ENCODE data around the gene PTPRK. TPM values are rescaled to one million over a fixed set of nuclear protein-coding genes. Genes with fewer than 3 reads are reported as not detected.

The PTPRK gene
- total and polyA plus RNA-seq, 2 of the 8 experiments (the other 6 are each of a cell fraction or from before 2014, with no cell fraction given): 11.4 to 47.3 TPM

GRCh38 chr6:127956956-127957355 is 563.4 kb downstream of the PTPRK start:
- POLR2A ChIA-PET (ENCODE audit: partially characterized antibody): interaction anchor here (0.6 kb wide), 1 partner anchor 361 kb away, joined by 3 read pairs; no protein-coding TSS in a partner anchor
- Histone ChIP-seq H4K91ac (replicated peaks; ENCODE audit: insufficient read length, low read length) (no peak overlapping the region), H3K79me2 (ENCODE audit: control insufficient read depth in 1 of 2, insufficient read depth in 2 of 2, low read length in 2 of 2) (no peaks in the 10 kb centered on the region), H3K23me2 (ENCODE audit: low read depth, low read length) (no peaks in the 10 kb centered on the region), H3K27ac (ENCODE audit: low read depth, low read length) (no peak overlapping the region), H2AK5ac (ENCODE audit: low read depth, low read length) (no peak overlapping the region), H4K20me1 (replicated peaks in 1 of 2; ENCODE audit: control insufficient read depth in 1 of 2, insufficient read depth in 2 of 2, low read length in 2 of 2) (no peaks in the 10 kb centered on the region), H3K4me2 (ENCODE audit: insufficient read depth in 1 of 2, low read depth in 2 of 2, low read length in 2 of 2) (no peak overlapping the region), H2AFZ (ENCODE audit: low read length) (no peak overlapping the region), H4K5ac (ENCODE audit: insufficient read length, low read depth, low read length) (no peak overlapping the region), H3K4me3 (ENCODE audit: extremely low read depth in 1 of 4, insufficient read depth in 2 of 4, low read depth in 3 of 4, low read length in 4 of 4) (no peak overlapping the region), H3K27me3 (replicated peaks in 1 of 4; ENCODE audit: control insufficient read depth in 3 of 4, extremely low read depth in 1 of 4, insufficient read depth in 3 of 4, low read length in 3 of 4) (no peaks in the 10 kb centered on the region), H3K23ac (ENCODE audit: insufficient read length) (no peak overlapping the region), H3K18ac (ENCODE audit: extremely low read depth, low read length) (no peak overlapping the region), H3K9ac (replicated peaks in 1 of 4; ENCODE audit: extremely low read depth in 1 of 4, low read depth in 3 of 4, low read length in 3 of 4) (no peak overlapping the region), H3K56ac (replicated peaks; ENCODE audit: insufficient read length, low read depth, low read length) (no peak overlapping the region), H3K79me1 (ENCODE audit: low read depth, low read length) (no peaks in the 10 kb centered on the region), H3K36me3 (ENCODE audit: control insufficient read depth in 2 of 4, insufficient read depth in 4 of 4, low read length in 3 of 4) (no peaks in the 10 kb centered on the region), H3K9me3 (ENCODE audit: insufficient read depth in 2 of 2, low read depth in 1 of 2, low read length in 1 of 2) (no peaks in the 10 kb centered on the region), H2BK120ac (replicated peaks; ENCODE audit: low read depth, low read length) (no peak overlapping the region), H3K4ac (replicated peaks; ENCODE audit: insufficient read length, low read depth, low read length) (no peak overlapping the region), H2BK20ac (ENCODE audit: low read length) (no peak overlapping the region), H2BK15ac (ENCODE audit: low read length) (no peak overlapping the region), H3K14ac (ENCODE audit: insufficient read length) (no peak overlapping the region), H3K4me1 (replicated peaks in 1 of 4; ENCODE audit: control insufficient read depth in 3 of 4, insufficient read depth in 4 of 4, low read length in 3 of 4) (no peaks in the 10 kb centered on the region), H2BK12ac (ENCODE audit: low read depth, low read length) (no peak overlapping the region), H4K8ac (ENCODE audit: extremely low read depth, insufficient read depth, low read length) (no peak overlapping the region), H2BK5ac (ENCODE audit: low read depth, low read length) (no peak overlapping the region)
- CTCF ChIA-PET (ENCODE audit: partially characterized antibody): interaction anchor here (0.7 to 1.9 kb wide), 12 partner anchors 9 to 496 kb away, joined by 3 to 9 read pairs (median 4); partner anchors contain the start of gene THEMIS
- 92% methylated on average over 2 of the region's 2 CpGs; no CpG with 5 or more reads in 1 of the 2 experiments for WGBS, 2 experiments (ENCODE audit: extremely low coverage in 1 of 2, insufficient coverage in 1 of 2, insufficient read length in 1 of 2, insufficient replicate concordance in 2 of 2, low coverage in 1 of 2, low lambda C conversion rate in 2 of 2, missing lambda C conversion rate in 1 of 2)
- FAIRE-seq: no peak
- no peak for DNase-seq (ENCODE audit: low read depth in 1 of 2, low spot score in 2 of 2)
- TF ChIP-seq HDAC2 (IDR thresholded peaks at IDR 0.05; ENCODE audit: borderline replicate concordance in 1 of 2, low read depth in 2 of 2, low read length in 2 of 2) (no peak), HDAC6 (IDR thresholded peaks at IDR 0.05; ENCODE audit: low read depth, low read length) (no peak), SP2 (IDR thresholded peaks at IDR 0.05; ENCODE audit: low read length) (no peak), KDM5A (IDR thresholded peaks at IDR 0.05; ENCODE audit: low read length) (no peak), POLR2AphosphoS5 (IDR thresholded peaks at IDR 0.05; ENCODE audit: low read depth, low read length) (no peak), TAF7 (optimal IDR thresholded peaks at IDR 0.05; ENCODE audit: borderline replicate concordance, low read depth, low read length) (no peak), BCL11A (IDR thresholded peaks at IDR 0.05; ENCODE audit: low read depth in 2 of 2, low read length in 2 of 2) (no peak), TEAD4 (IDR thresholded peaks at IDR 0.05; ENCODE audit: low read depth, low read length) (no peak), GABPA (IDR thresholded peaks at IDR 0.05; ENCODE audit: borderline replicate concordance, insufficient read depth, low read length) (no peak), ZNF274 (IDR thresholded peaks at IDR 0.05; ENCODE audit: borderline replicate concordance, extremely low read depth, low read length) (no peak)
